GM18505 (cell line): ENCODE measurements around the gene F7.

Source experiments
- ATAC-seq: cut with Tn5 transposase; IDR thresholded peaks from one replicate; pipeline ENCODE4 v1.9.1; 2021; ENCODE audit not compliant: unreplicated experiment
- POLR2A ChIP-seq: IDR thresholded peaks from 4 replicates; pipeline ENCODE4 v1.6.1; 2011; ENCODE audit warnings: borderline replicate concordance; ENCODE audit not compliant: insufficient read depth, insufficient read length; ENCODE audit errors: extremely low read depth

The F7 gene

GRCh38 chr13:113162783-113163685, 57.4 kb downstream of the F7 start:
- no peak for ATAC-seq
- TF ChIP-seq POLR2A: no peak

GRCh38 chr13:113164492-113164891, 58.9 kb downstream of the F7 start:
- no peak for TF ChIP-seq POLR2A
- ATAC-seq: no peak

DNA sequence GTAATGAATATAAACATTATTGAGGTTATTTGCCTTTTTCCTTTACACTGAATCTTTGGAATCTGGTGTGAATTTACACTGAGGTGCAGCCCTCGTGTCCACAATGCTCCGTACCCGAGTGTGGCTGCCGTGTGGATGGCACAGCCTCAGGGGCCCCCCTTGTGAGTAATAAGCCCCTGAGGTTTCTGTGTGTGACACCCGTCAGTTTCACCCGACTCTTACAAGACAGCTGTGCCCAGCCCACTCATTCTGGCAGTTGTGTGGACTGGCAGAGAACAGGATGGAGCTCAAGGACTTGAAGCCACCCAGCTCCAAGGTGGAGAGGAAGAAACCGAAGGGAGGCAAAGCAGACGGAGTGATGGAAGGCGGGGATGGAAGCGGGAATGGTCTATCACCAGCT, 60.7 kb downstream of the F7 start:
- TF ChIP-seq POLR2A: no peak
- no peak for ATAC-seq

- no peak for TF ChIP-seq POLR2A
- no peak for ATAC-seq
These were observed 61.1 kb downstream of the F7 start for GRCh38 chr13:113166681-113167080.

- no peak for TF ChIP-seq POLR2A
- ATAC-seq: no peak
These were observed 61.6 kb downstream of the F7 start for GRCh38 chr13:113167155-113167554.

GRCh38 chr13:113167575-113167974, 62.0 kb downstream of the F7 start:
- ATAC-seq: no peak
- no peak for TF ChIP-seq POLR2A

GRCh38 chr13:113168211-113168610, 62.6 kb downstream of the F7 start:
- no peak for ATAC-seq
- no peak for TF ChIP-seq POLR2A

GRCh38 chr13:113169277-113170272, 64.0 kb downstream of the F7 start:
- no peak for TF ChIP-seq POLR2A
- ATAC-seq: no peak
